Brain microvascular endothelial cell (primary cell): ENCODE measurements around the gene PAK1.

Experiments used
- DNase-seq: peaks from one replicate; pipeline ENCODE4 v3.0.0-alpha.2; 2020
- H3K27ac ChIP-seq: fragments of 250-450 bp; sonication (Bioruptor Pico); 2 replicates; pipeline ENCODE4 v1.5.1; 2020; ENCODE audit warnings: mild to moderate bottlenecking, moderate library complexity
- H3K27me3 ChIP-seq: fragments of 250-450 bp; sonication (Bioruptor Pico); replicated peaks from 2 replicates; pipeline ENCODE4 v1.5.1; 2020; ENCODE audit warnings: mild to moderate bottlenecking
- H3K36me3 ChIP-seq: fragments of 250-450 bp; sonication (Bioruptor Pico); replicated peaks from 2 replicates; pipeline ENCODE4 v1.5.1; 2020; ENCODE audit warnings: mild to moderate bottlenecking
- H3K4me3 ChIP-seq: 2 replicates; pipeline ENCODE4 v1.5.1; 2011; ENCODE audit warnings: low read depth, mild to moderate bottlenecking, control low read depth, low read length, moderate library complexity
- in situ Hi-C: cut with HindIII; loops from 2 replicates; pipeline ENCODE4 v1.10.0; 2017; ENCODE audit warnings: low sequenced_read_pairs, low pct_ligation_motif_present
- TF ChIP-seq, protein P1 (sequence below): IDR thresholded peaks from 2 replicates; pipeline ENCODE4 v1.5.1; 2011; ENCODE audit warnings: low read depth, mild to moderate bottlenecking, moderate library complexity, low read length, control low read depth, inconsistent platforms; ENCODE audit errors: missing control alignments

The PAK1 gene

DNA sequence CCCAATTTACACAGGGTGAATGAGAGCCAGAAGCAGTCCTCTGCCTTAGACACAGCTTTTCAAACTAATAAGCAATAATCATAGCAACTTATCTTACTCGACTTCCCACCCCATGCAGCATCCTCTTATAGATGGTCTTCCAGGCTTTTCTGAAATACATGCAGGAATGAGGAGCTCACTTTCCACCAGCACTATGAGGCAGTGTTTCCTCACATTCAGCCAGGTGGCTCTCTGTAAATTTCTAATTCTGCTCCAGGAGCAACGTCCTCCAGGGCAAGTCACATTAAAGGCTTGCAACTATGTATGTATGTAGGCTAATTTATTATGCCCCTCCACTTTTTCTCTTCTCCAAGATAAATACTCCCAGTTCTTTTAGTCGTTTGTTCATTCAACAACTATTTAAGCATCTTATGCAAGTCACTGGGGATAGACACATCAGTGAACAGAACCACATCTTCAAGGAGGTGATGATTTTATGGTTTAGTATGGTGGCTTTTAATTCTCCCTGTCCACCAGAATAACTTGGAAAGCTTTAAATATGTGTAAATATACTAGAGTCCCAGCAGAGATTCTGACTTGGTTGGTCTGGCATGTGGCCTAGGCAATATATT is 59.9 kb downstream of the PAK1 start:
- TF ChIP-seq, protein P1, sequence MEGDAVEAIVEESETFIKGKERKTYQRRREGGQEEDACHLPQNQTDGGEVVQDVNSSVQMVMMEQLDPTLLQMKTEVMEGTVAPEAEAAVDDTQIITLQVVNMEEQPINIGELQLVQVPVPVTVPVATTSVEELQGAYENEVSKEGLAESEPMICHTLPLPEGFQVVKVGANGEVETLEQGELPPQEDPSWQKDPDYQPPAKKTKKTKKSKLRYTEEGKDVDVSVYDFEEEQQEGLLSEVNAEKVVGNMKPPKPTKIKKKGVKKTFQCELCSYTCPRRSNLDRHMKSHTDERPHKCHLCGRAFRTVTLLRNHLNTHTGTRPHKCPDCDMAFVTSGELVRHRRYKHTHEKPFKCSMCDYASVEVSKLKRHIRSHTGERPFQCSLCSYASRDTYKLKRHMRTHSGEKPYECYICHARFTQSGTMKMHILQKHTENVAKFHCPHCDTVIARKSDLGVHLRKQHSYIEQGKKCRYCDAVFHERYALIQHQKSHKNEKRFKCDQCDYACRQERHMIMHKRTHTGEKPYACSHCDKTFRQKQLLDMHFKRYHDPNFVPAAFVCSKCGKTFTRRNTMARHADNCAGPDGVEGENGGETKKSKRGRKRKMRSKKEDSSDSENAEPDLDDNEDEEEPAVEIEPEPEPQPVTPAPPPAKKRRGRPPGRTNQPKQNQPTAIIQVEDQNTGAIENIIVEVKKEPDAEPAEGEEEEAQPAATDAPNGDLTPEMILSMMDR: no peak
- Histone ChIP-seq H3K27ac (no peak overlapping the region), H3K36me3 (no peaks in the 10 kb centered on the region), H3K4me3 (no peak overlapping the region), H3K27me3 (no peaks in the 10 kb centered on the region)
- in situ Hi-C loops: no loop called here
- no peak for DNase-seq

DNA sequence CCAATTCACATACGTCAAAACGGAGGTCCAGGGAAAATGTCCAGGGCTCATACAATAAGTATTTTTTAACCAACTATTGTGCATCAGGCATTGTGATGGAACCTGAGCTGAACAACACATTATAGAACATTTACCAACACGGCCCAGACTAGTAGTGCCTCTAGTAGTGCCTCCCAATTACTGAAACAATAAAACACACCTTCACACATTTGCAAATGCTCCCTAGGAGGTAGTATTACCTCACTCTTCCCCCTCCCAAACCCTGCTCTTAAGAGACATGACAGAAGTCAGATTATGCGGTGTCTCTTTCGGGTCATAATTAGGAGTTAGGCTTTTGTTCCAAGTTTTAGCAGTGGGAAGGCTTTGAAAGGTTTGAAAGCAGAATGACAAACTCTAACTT is 61.1 kb downstream of the PAK1 start:
- in situ Hi-C loops: no loop called here
- Histone ChIP-seq H3K36me3 (no peaks in the 10 kb centered on the region), H3K27me3 (no peaks in the 10 kb centered on the region), H3K4me3 (no peak overlapping the region), H3K27ac (no peak overlapping the region)
- no peak for DNase-seq
- TF ChIP-seq, protein P1: no peak

DNA sequence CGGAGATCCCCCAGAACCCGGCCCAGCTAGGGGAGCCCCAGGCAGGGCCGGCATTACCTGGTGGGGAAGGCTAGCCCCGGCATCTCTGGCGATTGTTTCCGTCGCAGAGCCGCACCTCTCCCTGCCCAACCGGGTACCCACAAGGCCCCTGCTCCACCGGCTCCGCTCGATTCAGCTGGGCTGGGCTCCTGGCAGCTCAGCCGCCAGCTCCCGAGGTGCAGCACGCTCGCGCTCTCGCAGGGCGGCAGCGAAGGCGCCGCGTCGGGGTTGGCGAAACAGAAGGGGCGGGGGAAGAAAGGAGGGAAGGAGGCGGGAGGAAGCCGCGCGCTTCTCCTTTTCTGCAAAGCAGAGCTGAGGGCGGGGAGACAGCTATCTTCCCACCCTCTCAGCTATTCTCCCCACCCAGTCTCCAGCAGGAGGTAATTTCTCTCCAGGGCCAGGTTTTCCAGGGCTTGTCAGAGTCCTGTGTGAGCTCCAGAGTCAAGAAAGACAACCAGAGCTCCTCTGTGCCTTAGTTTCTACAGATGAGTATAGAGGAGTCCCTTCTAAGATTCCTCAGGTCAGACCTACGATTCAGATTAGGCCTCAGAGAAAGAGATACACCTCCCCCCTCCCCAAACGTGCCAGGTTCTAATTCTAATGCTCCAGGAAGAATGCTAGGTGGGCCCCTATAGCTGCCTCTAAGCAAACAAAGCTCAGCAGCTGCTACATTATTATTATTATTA is 62.0 kb downstream of the PAK1 start:
- Histone ChIP-seq H3K27me3 (no peaks in the 10 kb centered on the region), H3K4me3 (peak overlapping the region; percentile 72), H3K27ac (no peak overlapping the region), H3K36me3 (no peaks in the 10 kb centered on the region)
- TF ChIP-seq, protein P1: peak; percentile 17
- in situ Hi-C loops: no loop called here
- DNase-seq: peak; percentile 84

DNA sequence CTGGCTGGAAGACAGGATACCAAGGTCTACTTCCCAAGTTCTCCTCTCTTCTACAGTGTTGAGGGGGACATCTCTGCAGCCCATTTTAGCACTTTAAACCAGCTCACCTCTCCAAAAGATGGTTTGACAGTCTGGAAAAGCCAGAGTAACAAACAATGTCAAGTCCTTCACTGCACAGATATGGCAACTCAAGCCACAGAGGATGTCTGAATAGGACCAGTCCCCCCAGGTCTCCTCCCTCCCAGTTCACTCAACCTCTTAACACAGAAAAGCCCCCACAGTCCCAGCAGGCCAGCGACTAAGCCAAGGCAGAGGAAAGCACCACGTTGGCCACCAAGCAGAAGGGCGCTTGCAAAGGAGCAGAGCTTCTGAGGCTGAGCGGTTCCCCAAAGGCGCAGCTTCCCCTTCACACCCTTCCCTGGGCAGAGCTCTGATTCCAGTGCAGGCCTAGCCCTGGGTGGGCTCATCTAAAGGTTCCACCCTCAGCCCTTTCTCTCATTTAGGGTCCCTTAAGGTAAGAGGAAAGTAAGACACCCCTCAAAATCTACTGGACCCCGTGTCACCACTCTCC is 62.7 kb downstream of the PAK1 start:
- Histone ChIP-seq H3K4me3 (peak overlapping the region; percentile 72), H3K27me3 (no peaks in the 10 kb centered on the region), H3K36me3 (no peaks in the 10 kb centered on the region), H3K27ac (no peak overlapping the region)
- in situ Hi-C loops: no loop called here
- TF ChIP-seq, protein P1: no peak
- DNase-seq: peak; percentile 11

DNA sequence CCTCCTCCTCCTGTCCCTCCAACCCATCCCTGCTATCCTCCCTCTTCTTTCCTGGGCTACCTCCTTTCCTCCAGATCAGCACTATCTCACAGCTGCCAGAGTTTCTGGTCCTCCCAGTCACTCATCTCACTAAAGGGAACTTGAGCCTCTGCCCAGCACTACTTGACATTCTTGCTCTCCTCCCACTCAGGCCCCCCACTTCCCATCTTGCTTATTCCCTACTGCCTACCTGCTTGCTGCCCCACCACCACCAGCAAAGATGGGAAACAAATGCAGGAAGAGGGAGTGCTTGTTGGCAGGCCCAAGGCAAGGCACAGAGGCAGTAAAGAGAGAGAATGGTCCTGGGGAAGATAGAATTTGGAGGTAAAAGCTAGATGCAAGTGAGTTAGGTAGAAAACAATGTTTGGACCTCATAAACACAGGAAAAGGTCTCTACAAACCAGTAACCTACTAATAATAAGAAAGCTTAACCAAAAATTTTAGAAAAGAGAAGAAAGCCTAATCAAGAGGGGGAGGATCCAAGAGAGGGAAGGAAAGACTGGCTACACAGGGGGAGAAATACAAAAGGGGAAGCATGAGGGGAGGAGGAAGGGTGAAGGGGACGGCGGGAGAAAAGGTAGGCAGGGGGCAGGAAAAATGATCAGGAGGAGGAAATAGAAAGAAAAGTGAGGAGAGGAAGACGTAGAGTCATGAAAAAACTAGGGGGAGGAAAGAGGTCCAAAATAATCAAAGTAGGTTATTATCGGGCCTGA is 63.6 kb downstream of the PAK1 start:
- in situ Hi-C loops: no loop called here
- no peak for DNase-seq
- no peaks in the 10 kb centered on the region for H3K36me3 ChIP-seq
- no peak overlapping the region for H3K4me3 ChIP-seq
- no peak overlapping the region for H3K27ac ChIP-seq
- no peaks in the 10 kb centered on the region for H3K27me3 ChIP-seq
- TF ChIP-seq, protein P1: no peak
